NCI-H748 (cell line): Measurements from ENCODE around the gene GCDH.
"Not testable (repeated sequence)": the region's sequence is repeated elsewhere in the genome, so short reads cannot be mapped to it uniquely, and the experiment has no call there.

Experiments
- DNase-seq: peaks from one replicate; lab custom pipeline; 2025; ENCODE audit not compliant: unreplicated experiment; lab: John Stamatoyannopoulos, UW

GCDH gene

GRCh38 chr19:12890787-12891552 lies at the start of gene GCDH:
Gene GCDH, plus strand, starts transcription at chr19:12891160. Its CDS starts 145 bp downstream, at chr19:12891305.
- DNase-seq: peak; percentile 99

- no peak for DNase-seq
These were observed 48.4 kb upstream of the GCDH start for GRCh38 chr19:12842511-12842910.

GRCh38 chr19:12843328-12843727 lies 47.6 kb upstream of the GCDH start:
- no peak for DNase-seq

DNA sequence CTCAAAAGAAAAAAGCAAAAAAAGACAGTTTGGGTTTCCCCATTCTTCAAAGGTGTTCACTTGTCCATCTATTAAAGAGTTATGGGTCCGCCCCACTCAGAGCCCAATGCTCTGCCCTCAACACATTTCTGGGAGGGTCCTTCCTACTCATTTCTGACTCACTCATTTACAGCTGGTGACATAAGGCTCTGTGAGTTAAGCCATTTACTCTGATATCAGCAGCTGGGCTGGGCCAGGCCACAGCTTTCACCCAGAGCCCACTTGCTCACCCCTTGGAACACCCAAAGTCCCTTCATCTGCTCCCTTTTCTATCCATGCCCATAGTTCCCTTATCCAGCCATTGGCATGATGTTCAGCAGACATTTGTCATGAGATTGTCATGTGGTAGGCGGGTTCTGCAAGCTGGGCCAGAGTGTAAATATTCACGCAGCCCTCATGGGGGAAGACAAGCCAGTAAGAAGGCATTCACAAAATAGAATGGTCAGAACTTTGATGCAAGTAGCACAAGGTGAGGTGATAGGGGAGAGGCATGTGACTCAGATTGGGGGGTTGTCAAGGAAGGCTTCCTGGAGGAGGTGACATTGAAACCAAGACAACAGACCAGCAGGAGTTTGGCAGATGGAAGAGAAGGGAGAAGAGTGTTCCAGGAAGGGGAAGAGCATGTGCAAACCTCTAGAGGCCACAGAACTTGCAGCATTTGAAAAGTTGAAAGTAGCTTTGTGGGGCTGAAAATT lies 46.8 kb upstream of the GCDH start:
- no peak for DNase-seq

DNA sequence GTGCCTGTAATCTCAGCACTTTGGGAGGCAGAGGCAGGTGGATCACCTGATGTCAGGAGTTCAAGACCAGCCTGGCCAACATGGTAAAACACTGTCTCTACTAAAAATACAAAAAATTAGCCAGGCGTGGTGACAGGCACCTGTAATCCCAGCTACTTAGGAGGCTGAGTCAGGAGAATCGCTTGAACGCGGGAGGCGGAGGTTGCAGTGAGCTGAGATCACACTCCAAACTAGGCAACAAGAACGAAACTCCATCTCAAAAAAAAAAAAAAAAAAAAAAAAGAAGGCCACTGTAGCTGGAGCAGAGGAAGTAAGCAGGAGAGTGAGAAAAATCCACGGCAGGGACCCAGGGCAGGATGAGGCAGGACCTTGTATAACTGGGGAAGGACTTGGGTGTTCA lies 44.3 kb upstream of the GCDH start:
- not testable (repeated sequence) for DNase-seq

GRCh38 chr19:12847159-12848139 lies 43.5 kb upstream of the GCDH start:
- peak; percentile 66 for DNase-seq

GRCh38 chr19:12856653-12857052 lies 34.3 kb upstream of the GCDH start:
- no peak for DNase-seq

- no peak for DNase-seq
These were observed 32.7 kb upstream of the GCDH start for GRCh38 chr19:12858041-12858928.

- no peak for DNase-seq
These were observed 31.4 kb upstream of the GCDH start for GRCh38 chr19:12859546-12859945.

DNA sequence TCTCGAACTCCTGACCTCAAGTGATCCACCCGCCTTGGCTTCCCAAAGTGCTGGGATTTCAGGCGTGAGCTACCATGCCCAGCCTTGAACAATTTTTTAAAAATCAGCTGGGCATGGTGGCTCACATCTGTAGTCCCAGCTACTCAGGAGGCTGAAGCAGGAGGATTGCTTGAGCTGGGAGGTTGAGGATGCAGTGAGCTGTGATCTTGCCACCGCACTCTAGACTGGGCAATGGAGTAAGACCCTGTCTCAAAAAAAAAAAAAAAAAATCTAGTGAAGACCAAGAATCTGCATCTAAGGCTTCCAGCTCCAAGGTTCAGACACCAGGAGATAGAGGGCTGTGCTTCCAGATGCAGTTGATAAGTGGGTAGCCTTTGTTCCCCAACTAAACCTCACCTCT lies 26.8 kb upstream of the GCDH start:
- no peak for DNase-seq

- no peak for DNase-seq
These were observed 25.9 kb upstream of the GCDH start for GRCh38 chr19:12864721-12865715.

GRCh38 chr19:12865746-12866415 lies 25.1 kb upstream of the GCDH start:
- DNase-seq: no peak

DNA sequence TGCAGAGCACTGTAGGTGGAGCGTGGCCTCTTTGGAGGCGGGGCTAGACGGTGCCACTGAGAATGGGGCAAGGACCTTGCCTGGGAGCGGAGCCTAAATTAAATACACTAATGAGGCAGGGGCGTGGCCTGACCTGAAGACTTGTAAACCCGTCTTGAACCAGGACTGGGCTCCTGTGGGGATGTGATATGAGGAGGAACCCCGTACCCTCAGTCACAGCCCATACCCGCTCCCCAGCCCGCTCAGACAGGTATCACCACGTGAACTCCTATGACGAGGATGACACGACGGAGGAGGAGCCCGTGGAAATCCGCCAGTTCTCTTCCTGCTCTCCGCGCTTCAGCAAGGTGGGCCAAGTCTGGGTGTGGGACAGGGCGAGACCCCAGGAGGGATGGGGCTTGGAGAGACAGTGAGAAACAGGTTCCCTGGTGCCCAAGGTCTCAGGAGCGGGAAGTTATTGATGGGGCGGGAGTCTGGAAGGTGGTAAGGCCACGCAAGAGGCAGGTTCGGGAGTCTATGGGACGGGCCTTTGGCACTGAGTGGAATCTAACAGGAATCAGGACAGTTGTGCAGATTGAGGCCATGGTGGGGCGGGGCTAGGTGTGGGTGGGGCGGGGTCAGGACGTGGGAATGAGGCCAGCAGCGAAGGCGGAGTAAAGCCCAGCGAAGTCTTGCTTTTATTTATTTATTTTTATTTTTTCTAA lies 24.4 kb upstream of the GCDH start:
- no peak for DNase-seq

- no peak for DNase-seq
These were observed 23.6 kb upstream of the GCDH start for GRCh38 chr19:12867120-12868099.

- DNase-seq: no peak
These were observed 22.3 kb upstream of the GCDH start for GRCh38 chr19:12868540-12869112.

GRCh38 chr19:12871681-12872080 lies 19.3 kb upstream of the GCDH start:
- no peak for DNase-seq
